ENCODE measurements around the gene MRM1. TPM values are rescaled to one million over a fixed set of nuclear protein-coding genes. Genes with fewer than 3 reads are reported as not detected.

The MRM1 gene
- total and polyA plus RNA-seq, 9 of the 15 experiments (the other 6 are each of a cell fraction or from before 2014, with no cell fraction given): 0.61 to 28.4 (median 21.5) TPM

DNA sequence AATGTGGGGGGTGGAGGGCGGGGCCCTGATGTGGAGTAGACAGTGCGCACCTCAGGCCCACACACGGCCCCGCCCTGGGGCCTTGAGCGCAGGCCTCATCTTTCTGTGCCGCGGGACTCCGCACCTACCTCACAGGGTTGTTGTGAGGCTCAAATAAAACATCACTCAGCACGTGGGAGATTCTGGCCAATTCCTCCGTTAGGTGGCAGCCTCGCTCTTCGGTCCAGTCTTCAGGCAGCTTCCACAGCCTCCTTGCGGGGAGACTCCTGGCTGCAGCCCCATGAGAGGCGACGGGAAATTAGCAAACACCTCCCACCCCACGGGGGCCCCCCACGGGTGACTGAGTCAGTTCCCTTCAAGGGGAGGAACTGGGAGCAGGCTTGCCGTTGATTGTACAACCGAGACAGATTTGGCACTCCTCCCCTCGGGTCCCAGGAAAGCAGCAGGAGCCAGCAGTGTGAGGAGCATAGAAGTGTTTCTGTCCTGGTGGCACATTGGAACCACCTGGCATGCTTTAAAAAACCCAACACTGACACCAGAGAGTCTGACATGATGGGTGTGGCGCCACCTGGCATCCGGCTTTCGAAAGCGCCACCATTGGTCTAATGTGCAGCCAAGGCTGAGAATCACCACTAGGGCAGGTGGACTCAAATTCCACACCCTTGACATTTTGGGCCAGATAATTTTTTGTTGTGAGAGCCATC is 7.6 kb downstream of the MRM1 start (continued):
- no peak for TF ChIP-seq DACH1 (IDR thresholded peaks at IDR 0.05; ENCODE audit: partially characterized antibody)
- TF ChIP-seq ZSCAN32 (CRISPR knock-in tag; IDR thresholded peaks at IDR 0.05): no peak
- TF ChIP-seq TARDBP (IDR thresholded peaks at IDR 0.05): no peak
- TF ChIP-seq POLR2B (IDR thresholded peaks at IDR 0.05; ENCODE audit: low read depth, partially characterized antibody): no peak
- TF ChIP-seq POU5F1 (IDR thresholded peaks at IDR 0.05; ENCODE audit: borderline replicate concordance, low read depth, low read length, partially characterized antibody): no peak
- no peak for TF ChIP-seq ZNF217 (CRISPR knock-in tag; IDR thresholded peaks at IDR 0.05)
- TF ChIP-seq, protein P1, sequence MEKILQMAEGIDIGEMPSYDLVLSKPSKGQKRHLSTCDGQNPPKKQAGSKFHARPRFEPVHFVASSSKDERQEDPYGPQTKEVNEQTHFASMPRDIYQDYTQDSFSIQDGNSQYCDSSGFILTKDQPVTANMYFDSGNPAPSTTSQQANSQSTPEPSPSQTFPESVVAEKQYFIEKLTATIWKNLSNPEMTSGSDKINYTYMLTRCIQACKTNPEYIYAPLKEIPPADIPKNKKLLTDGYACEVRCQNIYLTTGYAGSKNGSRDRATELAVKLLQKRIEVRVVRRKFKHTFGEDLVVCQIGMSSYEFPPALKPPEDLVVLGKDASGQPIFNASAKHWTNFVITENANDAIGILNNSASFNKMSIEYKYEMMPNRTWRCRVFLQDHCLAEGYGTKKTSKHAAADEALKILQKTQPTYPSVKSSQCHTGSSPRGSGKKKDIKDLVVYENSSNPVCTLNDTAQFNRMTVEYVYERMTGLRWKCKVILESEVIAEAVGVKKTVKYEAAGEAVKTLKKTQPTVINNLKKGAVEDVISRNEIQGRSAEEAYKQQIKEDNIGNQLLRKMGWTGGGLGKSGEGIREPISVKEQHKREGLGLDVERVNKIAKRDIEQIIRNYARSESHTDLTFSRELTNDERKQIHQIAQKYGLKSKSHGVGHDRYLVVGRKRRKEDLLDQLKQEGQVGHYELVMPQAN (IDR thresholded peaks at IDR 0.05; ENCODE audit: borderline replicate concordance): no peak
- TF ChIP-seq CXXC5 (CRISPR knock-in tag; IDR thresholded peaks at IDR 0.05): peak; percentile 53; the same call in 1 of the 2 replicates
- no peak for TF ChIP-seq ARNT (IDR thresholded peaks at IDR 0.05)
- no peak for TF ChIP-seq CBX8 (IDR thresholded peaks at IDR 0.05; ENCODE audit: borderline replicate concordance, extremely low read depth, low read depth, low read length, poor library complexity, severe bottlenecking)
- TF ChIP-seq ZNF24 (IDR thresholded peaks at IDR 0.05): no peak
- no peak for TF ChIP-seq SOX6 (IDR thresholded peaks at IDR 0.05)
- no peak for TF ChIP-seq ZBED1 (IDR thresholded peaks at IDR 0.05)
- TF ChIP-seq MIER1 (IDR thresholded peaks at IDR 0.05; ENCODE audit: low read depth): no peak
- TF ChIP-seq ZNF584 (CRISPR knock-in tag; IDR thresholded peaks at IDR 0.05; ENCODE audit: low read depth): no peak
- TF ChIP-seq HNRNPH1 (optimal IDR thresholded peaks at IDR 0.05; ENCODE audit: low read depth, low read length): no peak
- TF ChIP-seq, protein P2, sequence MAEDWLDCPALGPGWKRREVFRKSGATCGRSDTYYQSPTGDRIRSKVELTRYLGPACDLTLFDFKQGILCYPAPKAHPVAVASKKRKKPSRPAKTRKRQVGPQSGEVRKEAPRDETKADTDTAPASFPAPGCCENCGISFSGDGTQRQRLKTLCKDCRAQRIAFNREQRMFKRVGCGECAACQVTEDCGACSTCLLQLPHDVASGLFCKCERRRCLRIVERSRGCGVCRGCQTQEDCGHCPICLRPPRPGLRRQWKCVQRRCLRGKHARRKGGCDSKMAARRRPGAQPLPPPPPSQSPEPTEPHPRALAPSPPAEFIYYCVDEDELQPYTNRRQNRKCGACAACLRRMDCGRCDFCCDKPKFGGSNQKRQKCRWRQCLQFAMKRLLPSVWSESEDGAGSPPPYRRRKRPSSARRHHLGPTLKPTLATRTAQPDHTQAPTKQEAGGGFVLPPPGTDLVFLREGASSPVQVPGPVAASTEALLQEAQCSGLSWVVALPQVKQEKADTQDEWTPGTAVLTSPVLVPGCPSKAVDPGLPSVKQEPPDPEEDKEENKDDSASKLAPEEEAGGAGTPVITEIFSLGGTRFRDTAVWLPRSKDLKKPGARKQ (CRISPR knock-in tag; IDR thresholded peaks at IDR 0.05): no peak
- TF ChIP-seq ZNF507 (tag; conservative IDR thresholded peaks at IDR 0.05): no peak
- TF ChIP-seq, protein P3, sequence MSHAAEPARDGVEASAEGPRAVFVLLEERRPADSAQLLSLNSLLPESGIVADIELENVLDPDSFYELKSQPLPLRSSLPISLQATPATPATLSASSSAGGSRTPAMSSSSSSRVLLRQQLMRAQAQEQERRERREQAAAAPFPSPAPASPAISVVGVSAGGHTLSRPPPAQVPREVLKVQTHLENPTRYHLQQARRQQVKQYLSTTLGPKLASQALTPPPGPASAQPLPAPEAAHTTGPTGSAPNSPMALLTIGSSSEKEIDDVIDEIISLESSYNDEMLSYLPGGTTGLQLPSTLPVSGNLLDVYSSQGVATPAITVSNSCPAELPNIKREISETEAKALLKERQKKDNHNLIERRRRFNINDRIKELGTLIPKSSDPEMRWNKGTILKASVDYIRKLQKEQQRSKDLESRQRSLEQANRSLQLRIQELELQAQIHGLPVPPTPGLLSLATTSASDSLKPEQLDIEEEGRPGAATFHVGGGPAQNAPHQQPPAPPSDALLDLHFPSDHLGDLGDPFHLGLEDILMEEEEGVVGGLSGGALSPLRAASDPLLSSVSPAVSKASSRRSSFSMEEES (CRISPR knock-in tag; IDR thresholded peaks at IDR 0.05): no peak
- TF ChIP-seq ZBTB17 (CRISPR knock-in tag; IDR thresholded peaks at IDR 0.05): no peak
- no peak for TF ChIP-seq WHSC1 (IDR thresholded peaks at IDR 0.05; ENCODE audit: low read length)
- TF ChIP-seq, protein P4, sequence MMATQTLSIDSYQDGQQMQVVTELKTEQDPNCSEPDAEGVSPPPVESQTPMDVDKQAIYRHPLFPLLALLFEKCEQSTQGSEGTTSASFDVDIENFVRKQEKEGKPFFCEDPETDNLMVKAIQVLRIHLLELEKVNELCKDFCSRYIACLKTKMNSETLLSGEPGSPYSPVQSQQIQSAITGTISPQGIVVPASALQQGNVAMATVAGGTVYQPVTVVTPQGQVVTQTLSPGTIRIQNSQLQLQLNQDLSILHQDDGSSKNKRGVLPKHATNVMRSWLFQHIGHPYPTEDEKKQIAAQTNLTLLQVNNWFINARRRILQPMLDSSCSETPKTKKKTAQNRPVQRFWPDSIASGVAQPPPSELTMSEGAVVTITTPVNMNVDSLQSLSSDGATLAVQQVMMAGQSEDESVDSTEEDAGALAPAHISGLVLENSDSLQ (IDR thresholded peaks at IDR 0.05): no peak
- no peak for TF ChIP-seq MBD2 (IDR thresholded peaks at IDR 0.05; ENCODE audit: borderline replicate concordance, low read depth)
